Common myeloid progenitor, CD34-positive (primary cell): ENCODE results near the gene ENGASE.

Experiments used
- CTCF ChIA-PET: fragments of 350-600 bp; sonication (Branson Sonifier 250); formaldehyde crosslinking; loops from one replicate; lab custom pipeline; 2021; ENCODE audit warnings: antibody characterized with exemption; lab: Charles Lee
- POLR2A ChIA-PET: fragments of 350-600 bp; sonication (Branson Sonifier 250); formaldehyde crosslinking; loops from one replicate; lab custom pipeline; 2021; ENCODE audit warnings: antibody characterized with exemption; lab: Charles Lee
- DNase-seq, 3 donors: peaks; one replicate each; pipeline versions ENCODE4 v3.0.0 to v3.0.0-alpha.2; 2013
- H3K27ac ChIP-seq, 2 experiments: 1 replicate in 1 of 2; 2 replicates in 1 of 2; pipeline ENCODE4 v1.7.0; 2013; ENCODE audit warnings: inconsistent platforms in 2 of 2, low read length in 2 of 2, mild to moderate bottlenecking in 2 of 2, low read depth in 1 of 2, moderate library complexity in 1 of 2; ENCODE audit not compliant: severe bottlenecking in 2 of 2, insufficient read depth in 1 of 2, poor library complexity in 1 of 2
- H3K27me3 ChIP-seq, 5 experiments: replicated peaks in 2 of 5; 1 replicate in 3 of 5; 2 replicates in 2 of 5; pipeline versions ENCODE4 v1.6.1 to v1.7.0; 2013; ENCODE audit warnings: low read length in 4 of 5, mild to moderate bottlenecking in 2 of 5, moderate library complexity in 2 of 5, inconsistent platforms in 1 of 5; ENCODE audit not compliant: insufficient read depth in 5 of 5, control insufficient read depth in 4 of 5
- H3K36me3 ChIP-seq, 4 experiments: 1 replicate in 2 of 4; 2 replicates in 2 of 4; pipeline versions ENCODE4 v1.6.1 to v1.7.0; 2013; ENCODE audit warnings: low read length in 3 of 4, control low read depth in 1 of 4, mild to moderate bottlenecking in 1 of 4; ENCODE audit not compliant: control insufficient read depth in 4 of 4, insufficient read depth in 4 of 4
- H3K4me1 ChIP-seq, 4 experiments: 1 replicate in 3 of 4; 2 replicates in 1 of 4; pipeline versions ENCODE4 v1.6.1 to v1.7.1; 2013; ENCODE audit warnings: low read length in 3 of 4, mild to moderate bottlenecking in 3 of 4, control low read depth in 1 of 4, inconsistent platforms in 1 of 4, moderate library complexity in 1 of 4; ENCODE audit not compliant: control insufficient read depth in 4 of 4, insufficient read depth in 4 of 4; ENCODE audit errors: control extremely low read depth in 1 of 4
- H3K4me3 ChIP-seq, 7 experiments: 1 replicate in 4 of 7; 2 replicates in 3 of 7; pipeline versions ENCODE4 v1.5.1 to v1.7.0; 2013; ENCODE audit warnings: mild to moderate bottlenecking in 7 of 7, low read length in 6 of 7, moderate library complexity in 6 of 7, inconsistent platforms in 2 of 7, low read depth in 2 of 7, control low read depth in 1 of 7; ENCODE audit not compliant: insufficient read depth in 4 of 7, control insufficient read depth in 1 of 7; ENCODE audit errors: extremely low read depth in 1 of 7
- H3K9me3 ChIP-seq, 5 experiments: 1 replicate in 4 of 5; 2 replicates in 1 of 5; pipeline versions ENCODE4 v1.6.1 to v1.7.1; 2013; ENCODE audit warnings: low read length in 4 of 5, mild to moderate bottlenecking in 2 of 5, inconsistent platforms in 1 of 5, low read depth in 1 of 5, moderate library complexity in 1 of 5; ENCODE audit not compliant: control insufficient read depth in 4 of 5, insufficient read depth in 2 of 5; ENCODE audit errors: control extremely low read depth in 1 of 5
- WGBS: methylation state at CpG from one replicate; pipeline ENCODE4 v1.1.5; 2013; ENCODE audit not compliant: insufficient coverage; 5-methylcytosine and 5-hydroxymethylcytosine counted together

ENGASE gene

DNA sequence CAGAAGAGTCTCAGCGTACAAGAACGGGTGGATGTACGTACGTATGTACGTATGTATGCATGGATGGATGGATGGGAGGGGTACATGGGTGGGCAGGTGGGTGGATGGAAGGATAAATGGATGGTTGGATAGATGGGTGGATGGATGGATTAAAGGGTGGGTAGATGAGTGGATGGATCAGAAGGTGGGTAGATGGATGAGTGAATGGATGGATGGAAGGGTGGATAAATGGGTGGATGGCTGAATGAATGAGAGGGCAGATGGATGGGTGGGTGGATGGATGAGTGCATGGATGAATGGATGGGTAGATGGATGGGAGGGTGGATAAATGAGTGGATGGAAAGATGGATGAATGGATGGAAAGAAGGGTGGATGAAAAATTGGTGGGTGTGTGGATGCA, 45.6 kb downstream of the ENGASE start:
- ChIA-PET POLR2A (no interaction called here), CTCF (no interaction called here)
- Histone ChIP-seq H3K4me3 (no peak overlapping the region), H3K27ac (no peak overlapping the region), H3K36me3 (no peaks in the 10 kb centered on the region), H3K4me1 (no peaks in the 10 kb centered on the region), H3K27me3 (peaks cover 0 to 41% (median 4%) of the 10 kb centered on the region in 5 experiments), H3K9me3 (no peaks in the 10 kb centered on the region)
- 67% methylated on average over 3 of the region's 5 CpGs for WGBS
- DNase-seq = no peak

DNA sequence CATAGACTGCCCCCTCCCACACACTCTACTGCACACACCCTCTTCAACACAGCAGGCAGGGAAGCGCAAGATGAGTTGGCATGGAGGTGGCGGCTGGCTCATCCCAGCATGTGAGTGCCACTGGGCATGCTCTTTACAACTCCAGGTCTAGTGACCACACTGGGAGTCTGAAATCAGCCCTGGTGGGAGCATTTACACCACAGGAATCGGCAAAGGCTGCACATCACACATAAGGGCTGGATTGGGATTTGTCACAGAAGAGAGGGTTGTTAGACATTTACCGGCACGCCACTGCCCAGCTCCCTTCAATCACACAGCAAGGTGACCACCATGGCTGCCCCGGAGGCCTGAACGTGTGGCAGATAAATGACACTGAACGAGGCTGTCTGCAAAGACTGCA, 49.4 kb downstream of the ENGASE start:
- H3K4me1 ChIP-seq = no peaks in the 10 kb centered on the region
- ChIA-PET CTCF (no interaction called here), POLR2A (no interaction called here)
- 98% methylated on average over 7 of the region's 8 CpGs for WGBS
- no peak for DNase-seq
- H3K36me3 ChIP-seq = no peaks in the 10 kb centered on the region
- no peak overlapping the region for H3K4me3 ChIP-seq
- H3K27me3 ChIP-seq = peaks cover 0 to 64% (median 9%) of the 10 kb centered on the region in 5 experiments
- no peaks in the 10 kb centered on the region for H3K9me3 ChIP-seq
- H3K27ac ChIP-seq = no peak overlapping the region

DNA sequence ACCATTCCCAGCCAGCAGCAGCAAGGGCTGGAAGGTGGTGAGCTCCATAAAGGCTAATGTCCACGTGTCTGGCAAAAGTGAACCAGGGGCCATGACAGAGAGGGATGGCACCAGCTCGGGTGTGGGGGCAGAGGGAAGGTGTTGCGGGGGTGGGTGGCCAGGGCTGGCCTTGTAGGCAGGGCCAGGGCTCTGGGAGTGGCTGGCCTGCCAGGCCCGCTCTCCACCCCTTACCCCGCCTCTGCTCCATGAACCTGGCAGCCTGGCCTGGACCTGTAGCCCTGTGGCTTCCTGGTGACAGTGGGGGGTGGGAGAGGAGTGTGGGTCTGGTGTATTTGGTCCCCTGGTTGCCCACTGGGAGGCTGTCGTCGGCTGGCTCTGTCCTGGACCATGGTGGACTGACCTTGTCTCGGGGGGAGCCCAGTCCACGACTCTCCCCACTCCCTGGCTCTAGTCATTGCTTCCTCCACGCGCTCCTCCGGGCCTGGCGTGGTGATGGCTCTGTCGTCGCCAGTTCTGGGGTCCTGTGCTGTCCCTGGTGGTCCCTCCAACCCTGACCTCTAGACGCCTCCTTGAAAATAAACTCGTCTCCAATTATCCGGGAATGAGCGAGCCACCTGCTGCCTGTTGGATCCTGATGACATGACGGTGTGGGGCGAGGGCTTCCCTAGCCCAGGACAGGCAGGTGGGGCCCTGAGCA, 50.0 kb downstream of the ENGASE start:
- Histone ChIP-seq H3K4me1 (no peaks in the 10 kb centered on the region), H3K4me3 (no peak overlapping the region), H3K36me3 (no peaks in the 10 kb centered on the region), H3K27ac (no peak overlapping the region), H3K27me3 (peaks cover 0 to 68% (median 9%) of the 10 kb centered on the region in 5 experiments), H3K9me3 (no peaks in the 10 kb centered on the region)
- 97% methylated on average over 18 of the region's 21 CpGs for WGBS
- CTCF ChIA-PET = no interaction called here
- DNase-seq = no peak
- POLR2A ChIA-PET = no interaction called here

DNA sequence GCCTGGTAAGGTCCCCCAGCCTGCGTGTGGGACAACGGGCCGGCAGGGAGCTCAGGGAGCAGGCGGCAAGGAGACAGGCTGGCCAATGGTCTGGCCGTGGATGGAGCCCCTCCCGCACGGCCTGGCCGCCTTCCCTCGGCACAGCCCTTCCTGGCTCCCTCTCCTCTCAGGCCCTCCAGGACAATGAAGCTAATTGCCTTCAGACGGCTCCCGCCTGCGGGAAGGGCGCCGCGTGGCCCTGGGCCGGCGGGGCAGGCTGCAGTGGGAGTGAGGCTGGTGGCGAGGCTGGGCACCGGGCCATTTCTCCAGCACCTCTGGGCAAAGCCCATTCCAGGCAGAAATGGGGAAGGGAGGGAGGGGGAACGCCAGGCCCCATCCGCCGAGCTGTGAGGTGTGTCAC, 50.9 kb downstream of the ENGASE start:
- no peak for DNase-seq
- 74% methylated on average over 18 of the region's 22 CpGs for WGBS
- H3K36me3 ChIP-seq = no peaks in the 10 kb centered on the region
- ChIA-PET CTCF (no interaction called here), POLR2A (no interaction called here)
- H3K27me3 ChIP-seq = peaks cover 0 to 73% (median 9%) of the 10 kb centered on the region in 5 experiments
- no peaks in the 10 kb centered on the region for H3K4me1 ChIP-seq
- H3K9me3 ChIP-seq = no peaks in the 10 kb centered on the region
- no peak overlapping the region for H3K4me3 ChIP-seq
- H3K27ac ChIP-seq = no peak overlapping the region

DNA sequence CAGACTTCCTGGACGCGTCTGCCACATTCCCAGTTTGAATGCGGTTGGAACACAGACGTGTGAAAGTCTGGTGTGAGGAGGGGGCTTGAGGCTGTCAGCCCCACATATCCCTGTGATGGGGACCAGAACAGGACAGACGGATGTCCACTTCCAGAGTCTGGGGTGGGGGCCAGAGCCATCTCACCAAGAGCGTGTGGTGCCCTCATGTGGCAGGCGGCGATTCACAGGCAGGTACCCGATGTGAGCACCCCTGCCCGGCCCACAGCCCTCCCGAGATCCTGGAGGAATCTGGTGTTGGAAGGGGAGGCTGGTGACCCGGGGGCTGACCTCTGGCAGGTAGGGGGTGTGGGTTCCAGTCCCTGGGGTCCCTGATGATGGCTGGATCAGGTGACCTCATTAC, 51.5 kb downstream of the ENGASE start:
- ChIA-PET CTCF (no interaction called here), POLR2A (no interaction called here)
- Histone ChIP-seq H3K27ac (no peak overlapping the region), H3K4me1 (no peaks in the 10 kb centered on the region), H3K4me3 (no peak overlapping the region), H3K36me3 (no peaks in the 10 kb centered on the region), H3K9me3 (no peaks in the 10 kb centered on the region), H3K27me3 (peaks cover 0 to 73% (median 9%) of the 10 kb centered on the region in 5 experiments)
- DNase-seq = no peak
- WGBS = 48% methylated on average over 9 of the region's 12 CpGs

DNA sequence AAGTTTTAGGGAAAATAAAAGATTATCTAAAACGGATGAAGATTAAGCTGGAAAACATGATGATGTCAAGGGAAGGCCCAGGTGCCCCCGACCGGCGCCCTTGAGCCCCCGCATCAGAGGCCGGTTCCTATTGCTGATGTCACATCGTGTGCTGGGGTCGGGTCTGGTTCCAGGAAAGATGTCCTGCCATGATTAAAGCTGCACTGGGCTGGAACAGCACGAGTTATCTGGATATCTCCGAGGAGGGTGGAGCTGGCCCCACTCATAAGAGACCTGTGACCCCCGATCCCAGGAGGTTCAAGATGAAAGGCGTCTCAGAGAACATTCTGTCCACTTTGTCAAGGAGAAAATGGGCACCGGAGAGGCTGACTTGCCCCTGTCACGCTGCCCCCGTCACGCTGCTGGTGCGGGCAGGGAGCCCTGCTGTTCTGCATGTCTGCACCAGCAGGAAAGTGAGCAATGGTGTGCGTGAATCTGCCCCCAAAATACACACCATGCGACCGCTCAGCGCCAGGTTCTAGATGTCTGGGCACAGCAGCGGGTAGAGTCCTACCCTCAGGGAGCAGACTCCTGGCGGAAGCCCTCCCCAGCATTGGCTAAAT, 53.0 kb downstream of the ENGASE start:
- ChIA-PET CTCF (no interaction called here), POLR2A (interaction anchor here (0.5 to 1.0 kb wide), 3 partner anchors 13 to 590 kb away, joined by 3 to 4 read pairs (median 3); no protein-coding TSS in a partner anchor)
- no peak overlapping the region for H3K27ac ChIP-seq
- 87% methylated on average over 23 of the region's 23 CpGs for WGBS
- H3K27me3 ChIP-seq = peaks cover 0 to 70% (median 9%) of the 10 kb centered on the region in 5 experiments
- H3K4me3 ChIP-seq = no peak overlapping the region
- no peaks in the 10 kb centered on the region for H3K4me1 ChIP-seq
- no peaks in the 10 kb centered on the region for H3K9me3 ChIP-seq
- no peak for DNase-seq
- no peaks in the 10 kb centered on the region for H3K36me3 ChIP-seq

DNA sequence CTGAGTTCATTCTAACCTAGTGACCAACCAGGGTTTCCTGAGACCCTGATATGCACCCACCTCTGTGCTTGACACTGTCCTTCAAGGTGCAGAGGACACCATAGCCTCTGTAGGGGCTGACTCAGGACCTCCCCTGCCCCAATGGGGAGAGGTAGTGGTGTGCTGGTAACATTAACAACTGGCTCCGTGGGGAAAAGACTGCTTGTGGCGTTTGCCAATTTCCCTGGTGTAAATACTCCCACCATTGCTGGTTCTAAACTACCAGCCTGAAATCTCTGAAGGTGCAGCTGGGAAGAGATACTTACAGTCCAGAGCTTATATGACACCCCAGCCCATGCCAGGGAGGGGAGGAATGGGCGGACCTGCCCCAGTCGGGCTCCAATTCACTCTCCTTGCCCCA, 54.9 kb downstream of the ENGASE start:
- peaks cover 0 to 60% (median 9%) of the 10 kb centered on the region in 5 experiments for H3K27me3 ChIP-seq

More for the DNA sequence above, 54.9 kb downstream of the ENGASE start:
- H3K4me3 ChIP-seq = no peak overlapping the region
- H3K36me3 ChIP-seq = no peaks in the 10 kb centered on the region
- no CpG with 5 or more reads among the region's 4 CpGs for WGBS
- ChIA-PET CTCF (no interaction called here), POLR2A (no interaction called here)
- DNase-seq = no peak
- H3K4me1 ChIP-seq = no peaks in the 10 kb centered on the region
- H3K9me3 ChIP-seq = no peaks in the 10 kb centered on the region
- H3K27ac ChIP-seq = no peak overlapping the region
